Renal cortical epithelial cell (primary cell): Measurements from ENCODE around the gene RGS6. TPM values are rescaled to one million over a fixed set of nuclear protein-coding genes. Genes with fewer than 3 reads are reported as not detected.

Experiments used
- DNase-seq: peaks from one replicate; pipeline ENCODE4 v3.0.0-alpha.2; 2011; ENCODE audit warnings: low read depth
- total RNA-seq: library from RNA; depleted of rRNA; stranded (reverse); fragments of >200 nt; gene quantifications from 2 replicates; pipeline ENCODE4 v1.2.3, GENCODE V29; 2014

The RGS6 gene
- total RNA-seq, 1 donor from 2014 or later: not detected

DNA sequence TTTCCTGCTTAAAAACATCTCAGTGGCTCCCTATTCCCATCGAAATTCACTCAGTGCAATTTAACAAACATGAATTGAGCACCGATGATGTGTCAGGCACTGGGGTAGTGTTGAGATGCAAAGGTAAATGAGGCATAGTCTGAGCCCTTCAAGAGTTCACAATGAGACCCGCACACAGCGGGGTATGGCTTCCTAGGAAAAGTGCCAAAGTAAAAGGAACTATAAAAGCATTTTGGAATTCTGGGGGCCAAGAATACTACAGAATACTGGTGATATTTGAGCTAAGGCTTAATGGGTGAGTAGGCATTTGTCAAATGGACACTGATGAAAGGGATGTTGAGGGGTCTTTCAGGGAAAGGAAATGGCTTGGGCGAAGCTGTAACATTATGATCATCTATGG lies 646.3 kb downstream of the RGS6 start:
- no peak for DNase-seq

DNA sequence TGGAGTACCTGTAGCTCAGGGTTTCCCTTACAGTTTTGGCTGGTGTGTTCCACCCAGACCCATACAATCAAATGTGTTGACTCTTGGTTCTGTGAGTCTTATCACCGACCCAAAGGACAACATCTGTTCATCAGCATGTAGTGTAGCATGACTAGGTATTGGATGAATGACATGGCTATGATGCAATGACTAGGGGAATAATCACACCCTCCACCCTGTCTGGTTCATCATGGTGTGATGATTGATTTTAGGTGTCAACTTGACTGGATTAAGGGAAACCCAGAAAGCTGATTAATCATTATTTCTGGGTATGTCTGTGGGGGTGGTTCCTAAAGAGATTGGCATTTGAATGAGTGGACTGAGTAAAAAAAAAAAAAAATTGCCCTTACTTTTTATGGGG lies 650.4 kb downstream of the RGS6 start:
- DNase-seq: no peak

DNA sequence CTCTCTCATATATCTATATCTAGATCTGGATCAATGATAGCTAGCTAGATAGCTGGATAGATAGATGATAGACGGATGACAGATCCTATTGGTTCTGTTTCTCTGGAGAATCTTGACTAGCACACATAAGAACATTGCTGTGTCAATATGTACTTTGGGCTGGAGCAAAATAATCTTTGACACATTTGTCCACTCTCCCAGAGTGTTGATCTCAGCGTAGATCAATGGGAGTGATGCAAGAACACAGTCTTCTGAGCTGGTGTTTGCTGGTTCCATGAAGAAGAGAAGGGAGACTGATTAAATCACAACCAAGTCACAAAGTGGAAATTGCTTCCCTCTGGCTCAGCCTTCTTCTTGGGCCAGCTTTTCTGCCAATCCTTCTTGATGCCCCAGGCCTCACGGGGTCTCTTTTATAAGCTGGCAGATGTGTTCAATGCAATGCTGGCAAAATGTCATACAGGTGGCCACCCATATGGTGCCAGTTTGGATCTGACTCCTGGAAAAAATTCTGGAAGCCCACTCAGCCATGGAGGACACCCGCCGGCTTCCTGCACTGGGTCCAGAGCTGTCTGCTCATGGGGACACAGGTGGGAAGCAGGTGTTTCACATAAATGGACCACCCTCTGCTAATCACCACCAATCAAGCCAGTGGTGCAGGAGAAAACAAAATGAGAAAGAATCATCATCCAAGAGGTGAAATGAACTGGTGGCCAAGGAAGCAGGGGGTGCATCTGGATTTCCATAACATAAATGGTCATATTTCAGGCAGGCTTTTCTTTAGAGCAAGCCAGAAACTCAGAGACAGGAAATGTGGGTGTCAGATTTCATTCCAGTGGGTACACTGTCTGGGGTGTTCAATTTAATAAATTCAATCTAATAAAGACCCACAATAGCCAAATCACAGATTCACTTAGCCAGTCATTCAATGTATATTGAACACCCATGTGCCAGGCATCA lies 651.4 kb downstream of the RGS6 start:
- no peak for DNase-seq

DNA sequence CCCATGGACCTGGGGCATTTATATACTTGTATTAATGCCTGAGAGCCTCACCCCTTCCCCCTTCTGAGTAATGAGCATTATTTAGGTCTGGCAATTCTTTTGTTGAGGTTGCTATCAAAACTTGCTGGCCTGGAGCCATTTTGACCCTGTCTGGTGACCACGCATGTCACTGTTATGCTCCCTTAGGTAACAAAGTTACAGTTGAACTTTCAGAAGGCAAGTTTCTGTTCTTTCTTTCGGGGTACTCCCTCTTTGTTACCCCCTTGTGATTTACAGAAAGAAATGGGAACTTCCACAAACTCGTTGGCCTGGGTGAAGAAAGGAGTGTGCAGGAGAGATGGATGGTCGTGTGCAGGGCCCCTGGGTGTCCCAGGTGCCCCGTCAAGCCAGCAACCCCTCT lies 656.3 kb downstream of the RGS6 start:
- no peak for DNase-seq

DNA sequence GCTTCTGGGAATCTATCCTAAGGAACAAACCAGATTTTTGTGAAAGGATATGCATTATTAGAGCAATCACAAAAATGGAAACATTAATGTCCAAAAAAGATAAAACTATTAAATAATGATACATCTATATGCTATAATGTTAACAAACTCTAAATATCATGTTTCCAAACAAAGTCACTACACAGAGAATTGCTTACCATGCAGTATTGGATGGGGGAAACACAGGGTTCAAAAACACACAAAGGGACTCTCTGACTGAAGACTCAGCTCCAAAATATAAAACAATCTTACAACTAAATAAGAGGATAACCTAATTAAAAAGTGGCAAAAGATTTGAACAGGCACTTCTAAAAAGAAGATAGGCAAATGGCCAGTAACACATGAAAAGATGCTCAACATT lies 657.4 kb downstream of the RGS6 start:
- no peak for DNase-seq

DNA sequence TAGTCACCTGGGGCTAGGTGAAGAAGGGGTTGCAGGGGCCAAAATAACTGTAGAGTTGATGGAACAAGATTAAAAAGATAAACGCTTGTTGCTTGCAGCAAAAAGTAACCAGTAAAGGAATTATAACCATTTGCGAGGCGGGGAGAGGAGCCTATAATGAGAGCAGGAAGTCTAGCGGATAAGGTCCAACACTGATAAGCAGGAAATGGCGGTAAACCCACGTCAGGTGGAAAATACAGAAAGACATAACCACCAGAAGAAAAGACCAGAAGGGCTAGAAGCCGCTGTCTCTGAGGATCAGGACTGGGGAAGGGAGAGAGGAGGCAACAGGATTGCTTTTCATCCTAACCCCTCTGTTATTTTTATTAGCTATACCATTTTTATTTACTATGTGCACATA lies 658.3 kb downstream of the RGS6 start:
- DNase-seq: no peak

DNA sequence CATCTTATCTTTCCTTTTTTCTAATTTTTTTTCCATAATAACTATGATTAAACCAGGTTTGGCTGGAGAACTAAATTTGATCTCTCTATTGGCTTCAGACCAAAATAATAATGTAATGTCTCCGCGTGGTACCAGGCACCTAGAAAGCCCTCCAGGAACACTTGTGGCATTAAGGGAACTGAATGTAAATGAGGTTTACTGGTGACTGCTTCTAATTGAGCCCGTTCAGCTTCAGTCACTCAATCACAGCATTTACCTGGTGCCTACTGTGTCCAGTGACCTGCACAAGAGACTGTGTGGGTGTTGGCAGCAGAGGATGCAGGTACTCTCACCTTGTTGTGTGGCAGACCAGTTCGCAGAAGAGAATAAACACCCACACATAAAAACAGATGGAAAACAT lies 659.2 kb downstream of the RGS6 start:
- no peak for DNase-seq

DNA sequence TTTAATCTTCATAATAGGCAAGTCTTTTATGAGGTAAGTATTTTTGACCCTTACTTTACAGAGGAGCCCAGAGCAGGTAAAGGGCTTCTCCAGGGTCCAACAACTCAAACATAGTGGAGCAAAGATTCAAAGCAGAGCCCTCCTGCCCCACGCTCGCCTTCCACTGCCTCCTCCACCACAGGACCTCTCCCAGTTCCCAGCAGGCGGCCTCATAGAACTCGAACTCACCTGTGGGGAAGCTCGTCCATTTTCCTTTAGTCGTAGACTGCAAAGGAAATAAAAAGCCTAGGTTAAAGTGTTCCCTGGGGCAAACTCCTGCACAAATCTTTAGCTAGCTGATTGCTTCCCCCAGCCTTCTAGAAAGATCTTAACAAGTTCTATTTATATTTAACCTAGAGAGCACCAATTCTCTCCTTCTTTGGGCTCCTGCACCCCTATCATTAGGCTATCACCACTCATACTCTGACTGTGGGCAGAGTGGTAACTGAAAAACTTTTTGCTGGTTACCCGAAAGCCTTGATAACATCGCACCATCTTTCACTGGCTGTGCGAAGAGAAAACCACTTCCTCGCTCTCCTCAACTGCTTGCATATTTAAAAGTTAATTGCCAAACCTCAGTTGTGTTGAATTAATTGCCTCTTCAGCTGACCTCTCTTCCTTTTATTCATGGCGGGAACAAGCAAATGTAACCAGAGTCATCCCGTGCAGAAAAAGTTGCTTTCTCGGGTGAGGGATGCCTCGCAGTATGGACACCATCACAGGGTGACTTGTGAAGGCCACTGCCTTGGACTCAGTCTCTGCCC lies 662.1 kb downstream of the RGS6 start:
- DNase-seq: no peak

DNA sequence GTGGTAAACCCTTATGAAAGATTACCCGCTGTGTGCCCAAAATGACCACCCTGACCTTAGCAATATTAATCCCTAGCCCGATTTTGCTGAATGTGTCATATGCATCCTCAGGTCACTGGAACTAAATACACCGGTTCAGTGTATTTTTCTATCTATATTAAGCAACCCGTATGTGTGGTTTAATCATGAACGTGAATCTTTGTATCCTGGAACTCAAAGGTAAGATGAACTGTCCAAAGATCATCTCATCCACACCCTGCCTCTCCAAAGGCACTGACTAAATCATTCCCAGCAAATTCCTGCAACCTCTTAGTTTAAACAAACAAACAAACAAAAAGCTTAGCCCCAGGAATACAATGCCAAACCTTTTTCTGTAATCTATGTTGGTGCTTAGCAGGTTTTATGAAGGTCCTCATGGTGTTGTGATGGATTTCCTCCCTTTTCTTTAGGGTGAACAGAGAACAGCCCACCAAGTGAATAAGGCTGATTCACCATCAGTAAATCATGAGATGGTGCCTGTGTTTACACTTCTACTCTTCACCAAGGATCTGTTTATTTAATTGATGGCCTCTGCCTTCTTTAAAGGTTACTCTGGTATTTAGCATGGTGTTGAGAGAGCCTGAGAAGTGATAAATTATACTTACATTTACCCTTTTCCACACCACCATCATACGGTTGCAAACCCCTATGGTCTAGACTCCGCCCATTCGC lies 663.1 kb downstream of the RGS6 start:
- DNase-seq: no peak

DNA sequence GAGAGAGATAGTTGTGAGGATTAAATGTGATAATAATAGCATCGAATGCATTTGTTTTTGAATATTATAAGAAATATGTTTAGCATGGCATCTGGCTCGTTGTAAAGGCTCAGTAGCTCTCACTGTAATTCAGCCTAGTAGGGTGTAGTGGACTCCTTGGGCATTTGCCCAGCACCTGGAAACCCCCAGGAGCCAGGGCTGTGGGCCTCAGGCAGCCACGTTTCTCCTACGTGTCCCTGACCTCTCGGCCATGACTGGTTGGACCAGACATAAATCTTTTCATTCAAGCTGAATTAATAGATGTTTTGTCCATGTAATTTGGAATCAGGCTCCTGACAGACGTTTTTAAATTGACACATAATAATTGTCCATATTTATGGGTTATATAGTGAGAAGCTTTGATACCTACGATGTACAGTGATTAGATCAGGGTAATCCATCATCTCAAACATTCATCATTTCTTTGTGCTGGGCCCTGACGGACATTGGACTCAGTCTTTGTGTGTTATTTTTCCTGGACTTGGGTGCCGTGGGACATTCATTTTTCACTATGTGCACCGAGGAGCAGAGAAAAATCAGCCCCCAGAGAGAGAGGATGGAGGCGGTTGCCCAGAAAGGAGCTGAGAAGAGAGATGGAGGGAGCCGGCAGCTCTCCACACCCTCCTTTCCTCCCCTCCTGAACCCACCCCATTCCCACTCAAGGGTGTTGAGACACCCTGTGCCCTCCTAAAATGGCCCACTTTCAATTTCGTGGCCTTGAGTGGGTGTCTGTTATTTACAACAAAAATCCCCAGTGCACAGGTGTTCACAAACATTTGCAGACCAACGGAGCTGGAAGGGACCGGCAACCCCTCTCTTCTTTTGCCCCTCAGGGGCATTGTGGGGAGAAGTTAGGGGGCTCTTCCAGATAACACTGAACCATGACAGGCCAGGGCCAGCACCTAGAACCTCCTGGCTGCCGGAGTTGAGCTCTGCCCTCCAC lies 665.3 kb downstream of the RGS6 start:
- DNase-seq: no peak

DNA sequence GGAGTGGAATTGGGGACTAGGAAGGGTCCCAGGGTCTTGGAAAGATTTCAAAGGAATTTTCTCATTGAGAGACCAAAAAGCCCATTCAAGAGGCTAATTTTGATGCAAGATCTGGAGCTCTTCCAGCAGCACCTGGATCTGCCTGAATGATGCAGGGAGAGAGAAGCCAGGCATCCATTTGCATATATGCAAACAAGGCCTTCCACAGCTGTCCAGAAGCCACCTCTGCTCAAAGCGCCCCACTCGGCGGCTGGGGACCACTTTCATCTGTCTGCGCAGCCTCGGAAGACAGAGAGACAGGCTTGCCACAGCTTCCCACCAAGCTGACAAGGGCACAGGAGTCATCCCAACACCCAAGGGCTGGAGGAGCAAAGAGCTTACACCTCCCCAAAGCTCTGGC lies 666.1 kb downstream of the RGS6 start:
- DNase-seq: no peak

DNA sequence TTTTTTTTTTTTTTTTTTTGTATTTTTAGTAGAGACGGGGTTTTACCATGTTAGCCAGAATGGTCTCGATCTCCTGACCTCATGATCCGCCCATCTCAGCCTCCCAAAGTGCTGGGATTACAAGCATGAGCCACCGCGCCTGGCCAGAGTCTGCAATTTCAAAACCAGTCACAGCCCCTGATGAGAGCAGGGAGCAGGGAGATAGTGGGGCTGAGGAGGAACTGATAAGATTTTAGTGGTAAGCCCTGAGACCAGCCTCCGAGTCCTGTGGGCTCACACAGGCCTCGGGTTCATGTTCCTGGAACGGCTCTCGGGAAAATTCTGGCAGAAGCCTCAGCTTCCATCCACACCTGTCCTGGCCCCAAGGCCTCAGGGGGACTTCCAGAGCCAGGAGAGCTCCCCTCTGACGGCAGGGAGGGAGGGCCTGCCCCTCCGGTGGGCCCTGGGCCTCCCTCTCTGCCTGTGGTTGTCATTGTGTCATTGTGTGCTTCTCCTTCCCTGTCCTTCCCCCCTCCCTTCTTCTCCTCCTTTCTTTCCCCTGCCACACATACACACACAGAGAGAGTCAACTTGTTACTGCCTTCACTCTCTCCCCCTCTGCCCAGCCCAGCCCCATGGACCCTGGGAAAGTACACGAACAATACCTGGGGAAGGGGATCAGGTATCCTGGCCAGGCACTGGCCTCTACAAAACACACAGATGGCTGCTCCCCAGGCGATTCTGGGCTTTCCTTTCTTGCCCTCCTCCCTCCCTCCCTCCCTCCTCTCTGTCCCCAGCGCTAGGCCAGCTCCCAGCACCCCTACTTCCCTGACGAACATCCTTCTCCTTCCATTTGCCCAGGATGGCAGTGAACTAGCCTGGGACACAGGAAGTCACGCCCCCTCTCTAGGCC lies 667.6 kb downstream of the RGS6 start:
- no peak for DNase-seq

DNA sequence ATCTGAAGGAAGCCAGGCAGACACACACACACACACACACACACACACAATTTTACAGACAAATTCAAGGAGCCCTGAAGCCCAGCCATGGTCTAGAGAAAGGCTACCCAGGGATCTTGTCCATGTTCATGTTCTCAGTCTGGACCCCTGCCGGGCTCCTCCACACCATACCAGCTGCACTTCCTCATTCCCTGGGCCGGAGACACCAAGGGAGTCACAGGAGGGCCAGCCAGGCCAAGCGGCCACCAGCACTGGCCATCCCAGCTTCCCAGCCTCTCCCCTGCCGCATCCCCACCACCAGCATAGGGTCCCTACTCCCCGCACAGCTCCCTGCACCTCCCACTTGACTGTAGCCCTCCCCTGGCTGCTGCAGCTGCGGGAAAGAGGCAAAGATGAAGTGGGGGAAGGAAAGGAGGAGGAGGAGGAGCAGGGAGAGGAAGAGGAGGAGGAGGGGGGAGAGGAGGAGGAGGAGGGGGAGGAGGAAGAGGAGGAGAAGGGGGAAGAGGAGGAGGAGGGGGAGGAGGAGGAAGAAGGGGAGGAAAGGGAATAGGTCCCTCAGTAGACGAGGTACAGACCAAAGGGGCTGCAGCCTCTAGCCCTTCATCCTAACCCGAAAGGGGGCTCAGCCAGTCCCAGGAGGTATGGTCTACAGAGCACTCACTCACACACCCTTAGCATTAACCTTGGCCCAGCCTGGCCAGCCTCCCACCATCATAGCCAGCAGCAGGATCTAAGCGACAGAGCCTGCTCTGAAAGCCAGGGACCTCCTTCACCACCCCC lies 668.5 kb downstream of the RGS6 start:
- DNase-seq: no peak

DNA sequence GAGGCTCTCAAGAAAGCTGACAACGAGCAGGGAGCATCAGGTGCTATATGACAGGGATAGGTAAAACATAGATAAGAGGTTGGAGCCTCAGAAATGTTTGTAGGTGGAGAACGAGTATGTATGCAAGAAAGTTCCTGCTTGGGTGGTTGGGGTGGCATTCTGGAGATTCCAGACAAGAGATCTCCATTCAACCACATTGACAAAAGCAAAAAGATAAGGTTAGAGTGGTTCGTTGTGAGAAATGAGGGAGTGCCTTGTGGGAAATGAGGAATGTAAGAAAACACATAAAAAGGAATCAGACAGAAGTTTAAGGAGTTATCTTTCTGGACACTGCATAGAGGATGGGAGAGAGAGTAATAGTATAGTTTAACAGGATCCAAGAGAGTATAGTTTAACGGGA lies 671.4 kb downstream of the RGS6 start:
- DNase-seq: no peak

DNA sequence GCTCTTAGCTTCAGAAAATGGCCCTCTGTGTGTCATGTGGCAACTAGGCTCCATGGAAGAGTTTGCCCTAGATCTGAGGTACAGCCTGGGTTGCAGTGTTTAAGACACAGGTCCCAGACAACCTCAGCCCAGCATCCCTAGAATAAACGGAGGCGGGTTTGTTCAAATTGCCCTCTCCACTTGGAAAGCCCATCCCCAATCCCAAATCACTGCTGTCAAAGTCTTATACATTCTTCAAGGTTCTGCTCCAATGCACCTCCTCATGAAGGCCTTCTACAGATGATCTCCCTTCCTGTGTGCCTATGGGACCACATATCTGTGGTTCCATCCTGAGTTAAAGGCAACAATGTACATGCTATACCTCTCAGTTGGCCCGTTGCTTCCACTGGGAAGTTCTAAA lies 671.9 kb downstream of the RGS6 start:
- DNase-seq: no peak

DNA sequence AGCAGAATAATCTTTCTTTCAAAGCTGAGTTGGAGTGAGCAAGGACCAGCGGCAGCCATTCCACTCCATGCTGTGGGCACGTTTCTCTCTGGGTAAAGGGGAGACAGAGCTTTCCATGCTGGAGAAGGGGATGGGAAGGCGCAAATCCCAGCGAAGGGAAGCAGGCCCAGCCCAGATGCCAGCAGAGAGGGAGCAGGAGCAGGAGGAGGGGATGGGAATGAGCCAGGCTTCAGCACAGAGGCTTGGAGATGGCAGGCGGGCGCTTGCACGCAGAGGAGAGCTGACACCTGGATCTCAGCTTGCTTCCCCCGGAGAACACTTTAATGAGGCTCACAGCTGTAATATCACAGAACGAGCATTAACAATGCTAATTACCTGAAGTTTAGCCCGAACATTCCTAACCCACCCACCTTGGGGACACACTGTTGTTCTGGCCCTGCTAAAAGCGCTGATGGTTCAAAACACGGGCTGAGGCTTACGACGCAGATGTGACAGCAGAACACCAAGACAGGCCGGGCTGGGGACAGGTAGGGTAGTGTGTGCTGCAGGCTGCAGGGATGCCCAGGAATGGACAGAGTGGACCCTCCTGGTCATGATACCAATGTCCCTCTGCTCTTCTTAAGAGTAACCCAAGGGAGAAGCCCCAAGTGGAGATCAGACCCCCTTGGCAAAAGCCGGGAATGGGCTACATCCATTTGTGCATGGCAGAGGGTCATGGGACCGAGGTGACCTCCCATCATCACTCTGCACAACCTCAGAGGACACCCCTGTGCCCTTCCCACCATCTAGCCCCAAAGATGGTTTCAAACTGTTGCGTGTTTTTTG lies 673.1 kb downstream of the RGS6 start:
- DNase-seq: no peak

DNA sequence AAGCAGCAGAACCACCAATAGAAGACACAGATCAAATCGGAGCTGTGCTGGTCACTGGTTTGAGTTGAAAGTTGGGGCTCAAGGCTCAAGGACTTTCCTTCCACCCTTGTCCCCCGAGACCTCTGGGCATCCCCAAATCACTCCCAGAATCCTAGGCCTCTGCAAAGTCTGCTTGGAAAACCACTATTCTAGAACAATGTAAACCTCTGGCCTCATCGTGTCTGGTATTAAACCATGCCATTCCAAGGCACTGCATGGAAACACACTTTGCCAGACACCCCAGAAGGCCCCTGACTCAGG lies 673.6 kb downstream of the RGS6 start:
- no peak for DNase-seq

DNA sequence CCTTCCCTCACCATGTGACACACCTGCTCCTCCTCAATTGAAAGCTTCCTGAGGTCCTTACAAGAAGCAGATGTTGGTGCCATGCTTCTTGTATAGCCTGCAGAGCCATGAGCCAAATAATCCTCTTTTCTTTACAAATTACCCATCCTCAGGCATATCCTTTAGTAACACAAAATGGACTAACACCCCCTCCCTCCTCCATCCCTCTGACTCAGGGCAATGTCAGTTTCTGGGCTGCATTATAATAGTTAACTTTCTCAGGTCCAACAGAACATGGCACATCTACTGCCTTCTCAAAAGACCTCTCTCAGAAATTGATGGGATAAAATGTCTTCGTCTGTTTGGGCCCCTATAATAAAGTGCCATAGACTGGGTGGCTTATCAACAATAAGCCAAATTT lies 674.6 kb downstream of the RGS6 start:
- DNase-seq: no peak
